Measurements from ENCODE around the gene FTO.

- TF ChIP-seq GABPA (IDR thresholded peaks at IDR 0.05; ENCODE audit: borderline replicate concordance, insufficient read depth, low read length) (no peak), FOSL1 (IDR thresholded peaks at IDR 0.05; ENCODE audit: insufficient read depth, low read depth, low read length) (no peak), MAX (IDR thresholded peaks at IDR 0.05) (no peak), TCF12 (IDR thresholded peaks at IDR 0.05; ENCODE audit: low read depth, low read length) (no peak), POLR2A (IDR thresholded peaks at IDR 0.05; ENCODE audit: control extremely low read depth in 1 of 2, low read depth in 2 of 2, low read length in 2 of 2) (no peak)
These were observed 245.9 kb downstream of the FTO start for GRCh38 chr16:53949715-53950410.

All from H1 (cell line).